ENCODE measurements around the gene PON3. TPM values are rescaled to one million over a fixed set of nuclear protein-coding genes. Genes with fewer than 3 reads are reported as not detected.

The PON3 gene
- total RNA-seq, 2 experiments from 2014 or later = not detected

DNA sequence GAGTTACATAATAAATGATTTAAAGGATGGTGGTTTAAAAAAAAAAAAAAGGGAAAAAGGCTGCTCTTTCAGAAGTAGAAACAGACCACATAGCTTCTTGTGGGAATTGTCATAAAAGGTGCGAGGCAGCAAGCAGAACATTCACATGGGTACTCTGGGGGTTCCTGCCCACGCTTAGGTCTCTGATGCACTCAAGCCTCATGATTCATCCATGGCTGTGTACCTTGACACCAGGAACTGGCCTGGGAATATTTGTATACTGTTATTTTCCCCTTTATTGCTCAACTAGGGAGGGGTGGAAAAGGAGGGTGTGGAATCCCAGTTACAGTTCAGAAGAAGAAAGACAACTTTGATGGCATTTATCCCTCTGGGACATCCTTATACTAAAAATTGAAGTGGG, 34.7 kb upstream of the PON3 start:
- TF ChIP-seq EZH2phosphoT487 (IDR thresholded peaks at IDR 0.05; ENCODE audit: borderline replicate concordance, low read depth, low read length) = no peak
- TF ChIP-seq, protein P1, sequence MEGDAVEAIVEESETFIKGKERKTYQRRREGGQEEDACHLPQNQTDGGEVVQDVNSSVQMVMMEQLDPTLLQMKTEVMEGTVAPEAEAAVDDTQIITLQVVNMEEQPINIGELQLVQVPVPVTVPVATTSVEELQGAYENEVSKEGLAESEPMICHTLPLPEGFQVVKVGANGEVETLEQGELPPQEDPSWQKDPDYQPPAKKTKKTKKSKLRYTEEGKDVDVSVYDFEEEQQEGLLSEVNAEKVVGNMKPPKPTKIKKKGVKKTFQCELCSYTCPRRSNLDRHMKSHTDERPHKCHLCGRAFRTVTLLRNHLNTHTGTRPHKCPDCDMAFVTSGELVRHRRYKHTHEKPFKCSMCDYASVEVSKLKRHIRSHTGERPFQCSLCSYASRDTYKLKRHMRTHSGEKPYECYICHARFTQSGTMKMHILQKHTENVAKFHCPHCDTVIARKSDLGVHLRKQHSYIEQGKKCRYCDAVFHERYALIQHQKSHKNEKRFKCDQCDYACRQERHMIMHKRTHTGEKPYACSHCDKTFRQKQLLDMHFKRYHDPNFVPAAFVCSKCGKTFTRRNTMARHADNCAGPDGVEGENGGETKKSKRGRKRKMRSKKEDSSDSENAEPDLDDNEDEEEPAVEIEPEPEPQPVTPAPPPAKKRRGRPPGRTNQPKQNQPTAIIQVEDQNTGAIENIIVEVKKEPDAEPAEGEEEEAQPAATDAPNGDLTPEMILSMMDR (conservative IDR thresholded peaks at IDR 0.05; ENCODE audit: low read length) = no peak
- Histone ChIP-seq H4K20me1 (ENCODE audit: insufficient read depth, low read length) (no peaks in the 10 kb centered on the region), H3K79me2 (ENCODE audit: insufficient read depth, low read depth, low read length) (no peaks in the 10 kb centered on the region), H3K27ac (ENCODE audit: low read depth, low read length, poor library complexity, severe bottlenecking) (no peak overlapping the region), H3K9me2 (ENCODE audit: insufficient read depth, low read length) (no peaks in the 10 kb centered on the region), H3K4me2 (ENCODE audit: low read length) (no peak overlapping the region), H3K4me1 (ENCODE audit: insufficient read depth, low read length, poor library complexity, severe bottlenecking) (no peaks in the 10 kb centered on the region), H3K4me3 (ENCODE audit: low read depth, low read length, poor library complexity, severe bottlenecking) (no peak overlapping the region), H2AFZ (ENCODE audit: low read length) (no peak overlapping the region), H3K9me3 (ENCODE audit: low read length) (no peaks in the 10 kb centered on the region), H3K36me3 (ENCODE audit: insufficient read depth, low read length) (no peaks in the 10 kb centered on the region)
- intact Hi-C loops (cut with micrococcal nuclease; ENCODE audit: unreplicated experiment) = no loop called here
- ChIA-PET POLR2A (no interaction called here), CTCF (ENCODE audit: unreplicated experiment) (no interaction called here)
- no TSS peak for BruUV-seq (replicated peaks)
- DNase-seq (ENCODE audit: low spot score) = no peak

DNA sequence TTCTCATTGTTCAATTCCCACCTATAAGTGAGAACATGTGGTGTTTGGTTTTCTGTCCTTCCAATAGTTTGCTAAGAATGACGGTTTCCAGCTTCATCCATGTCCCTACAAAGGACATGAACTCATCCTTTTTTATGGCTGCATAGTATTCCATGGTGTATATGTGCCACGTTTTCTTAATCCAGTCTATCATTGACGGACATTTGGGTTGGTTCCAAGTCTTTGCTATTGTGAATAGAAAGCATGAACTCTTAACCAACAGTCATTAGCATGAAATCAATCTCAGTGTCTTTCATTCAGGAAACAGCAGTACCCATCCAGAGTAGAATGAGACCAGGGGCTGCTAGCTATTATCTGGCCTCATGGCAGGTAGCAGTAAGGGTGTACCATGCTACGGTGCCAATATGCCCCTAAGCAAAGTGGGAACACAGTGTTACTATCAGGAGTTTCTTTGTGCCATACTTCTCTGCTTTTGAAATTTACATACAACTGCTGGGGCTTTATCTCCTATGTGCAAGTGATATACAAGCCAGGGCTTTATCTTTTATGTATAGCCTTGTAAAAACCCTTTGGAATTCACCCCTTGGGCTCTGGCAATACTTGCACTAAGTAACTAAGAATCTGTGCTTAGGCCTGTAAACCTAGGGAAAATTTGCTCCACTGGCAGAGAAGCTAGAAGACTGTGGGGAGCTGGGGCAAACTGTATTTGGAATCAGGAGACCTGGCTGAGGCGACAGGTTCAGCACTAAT, 33.2 kb upstream of the PON3 start:
- H3K79me2 ChIP-seq (ENCODE audit: insufficient read depth, low read depth, low read length) = no peaks in the 10 kb centered on the region
- TF ChIP-seq, protein P1 (conservative IDR thresholded peaks at IDR 0.05; ENCODE audit: low read length) = no peak
- no peak for TF ChIP-seq EZH2phosphoT487 (IDR thresholded peaks at IDR 0.05; ENCODE audit: borderline replicate concordance, low read depth, low read length)
- no TSS peak for BruUV-seq (replicated peaks)
- intact Hi-C loops (cut with micrococcal nuclease; ENCODE audit: unreplicated experiment) = no loop called here
- H3K27ac ChIP-seq (ENCODE audit: low read depth, low read length, poor library complexity, severe bottlenecking) = no peak overlapping the region
- H3K4me2 ChIP-seq (ENCODE audit: low read length) = no peak overlapping the region
- H3K9me3 ChIP-seq (ENCODE audit: low read length) = no peaks in the 10 kb centered on the region
- no peaks in the 10 kb centered on the region for H3K36me3 ChIP-seq (ENCODE audit: insufficient read depth, low read length)
- H3K4me3 ChIP-seq (ENCODE audit: low read depth, low read length, poor library complexity, severe bottlenecking) = no peak overlapping the region
- no peaks in the 10 kb centered on the region for H4K20me1 ChIP-seq (ENCODE audit: insufficient read depth, low read length)
- CTCF ChIA-PET (ENCODE audit: unreplicated experiment) = no interaction called here
- POLR2A ChIA-PET = interaction anchor here (0.7 kb wide), 1 partner anchor 84 kb away, joined by 3 read pairs; no protein-coding TSS in a partner anchor
- no peak overlapping the region for H2AFZ ChIP-seq (ENCODE audit: low read length)
- no peaks in the 10 kb centered on the region for H3K9me2 ChIP-seq (ENCODE audit: insufficient read depth, low read length)
- no peaks in the 10 kb centered on the region for H3K4me1 ChIP-seq (ENCODE audit: insufficient read depth, low read length, poor library complexity, severe bottlenecking)
- DNase-seq (ENCODE audit: low spot score) = no peak

DNA sequence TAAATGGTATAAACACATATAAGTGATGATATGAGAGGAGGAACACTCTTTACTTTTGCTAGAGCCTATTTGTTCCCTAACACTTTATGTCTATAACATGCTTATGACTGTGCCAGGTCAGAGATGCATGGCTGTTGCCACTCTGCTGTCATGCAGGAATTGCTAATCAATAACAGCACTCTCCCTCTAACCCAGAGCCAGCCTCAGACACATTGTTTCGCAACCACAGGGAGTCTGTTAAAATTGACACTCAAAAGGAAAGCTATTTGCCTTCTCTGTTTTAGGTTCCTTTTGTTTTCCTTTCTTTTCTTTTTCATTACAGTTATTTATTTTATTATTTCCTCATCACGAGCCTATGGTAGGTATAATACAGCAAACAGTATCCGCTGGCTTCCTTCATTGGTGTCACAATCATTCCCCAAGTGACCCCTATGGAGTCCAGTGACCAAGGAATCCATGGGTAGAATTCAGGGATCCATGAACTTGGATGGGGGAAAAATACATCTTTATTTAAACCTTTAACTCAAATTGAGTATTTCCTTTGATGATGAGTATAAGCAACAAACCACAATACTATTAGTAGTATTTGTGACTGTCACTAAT, 31.8 kb upstream of the PON3 start:
- Histone ChIP-seq H3K9me3 (ENCODE audit: low read length) (no peaks in the 10 kb centered on the region), H3K79me2 (ENCODE audit: insufficient read depth, low read depth, low read length) (no peaks in the 10 kb centered on the region), H3K4me3 (ENCODE audit: low read depth, low read length, poor library complexity, severe bottlenecking) (no peak overlapping the region), H3K9me2 (ENCODE audit: insufficient read depth, low read length) (no peaks in the 10 kb centered on the region), H3K4me1 (ENCODE audit: insufficient read depth, low read length, poor library complexity, severe bottlenecking) (no peaks in the 10 kb centered on the region), H2AFZ (ENCODE audit: low read length) (no peak overlapping the region), H3K4me2 (ENCODE audit: low read length) (no peak overlapping the region), H3K27ac (ENCODE audit: low read depth, low read length, poor library complexity, severe bottlenecking) (no peak overlapping the region), H4K20me1 (ENCODE audit: insufficient read depth, low read length) (no peaks in the 10 kb centered on the region), H3K36me3 (ENCODE audit: insufficient read depth, low read length) (no peaks in the 10 kb centered on the region)
- ChIA-PET POLR2A (no interaction called here), CTCF (ENCODE audit: unreplicated experiment) (no interaction called here)
- no TSS peak for BruUV-seq (replicated peaks)
- intact Hi-C loops (cut with micrococcal nuclease; ENCODE audit: unreplicated experiment) = no loop called here
- DNase-seq (ENCODE audit: low spot score) = no peak
- TF ChIP-seq, protein P1 (conservative IDR thresholded peaks at IDR 0.05; ENCODE audit: low read length) = no peak
- TF ChIP-seq EZH2phosphoT487 (IDR thresholded peaks at IDR 0.05; ENCODE audit: borderline replicate concordance, low read depth, low read length) = no peak

Measured in OCI-LY7 (cell line).